ACC112 (cell line): ENCODE results near the gene FBH1.

ENCODE experiments used
- H2AFZ ChIP-seq: fragments of 200-600 bp; sonication (generic); one replicate; pipeline ENCODE4 v1.6.0; 2017; ENCODE audit warnings: antibody characterized with exemption, low read length; ENCODE audit not compliant: unreplicated experiment
- H3K27ac ChIP-seq: fragments of 200-600 bp; sonication (generic); 2 replicates; pipeline ENCODE4 v1.5.1; 2014; ENCODE audit warnings: low read depth, mild to moderate bottlenecking, antibody characterized with exemption, low read length, moderate library complexity
- H3K27me3 ChIP-seq: fragments of 200-600 bp; sonication (generic); 2 replicates; pipeline ENCODE4 v1.6.1; 2014; ENCODE audit warnings: mild to moderate bottlenecking, antibody characterized with exemption, low read length, moderate library complexity, mixed read lengths; ENCODE audit not compliant: insufficient read depth
- H3K36me3 ChIP-seq: fragments of 200-600 bp; sonication (generic); 2 replicates; pipeline ENCODE4 v1.6.1; 2016; ENCODE audit warnings: mild to moderate bottlenecking, antibody characterized with exemption, low read length, moderate library complexity, mixed read lengths; ENCODE audit not compliant: insufficient read depth
- H3K4me1 ChIP-seq: fragments of 200-600 bp; sonication (generic); one replicate; pipeline ENCODE4 v1.6.1; 2016; ENCODE audit warnings: low read length, mixed read lengths; ENCODE audit not compliant: insufficient read depth, unreplicated experiment, control insufficient read depth
- H3K4me3 ChIP-seq: fragments of 200-600 bp; sonication (generic); 2 replicates; pipeline ENCODE4 v1.5.1; 2014; ENCODE audit warnings: mild to moderate bottlenecking, low read depth, low read length
- H3K79me2 ChIP-seq: fragments of 200-600 bp; sonication (generic); one replicate; pipeline ENCODE4 v1.6.0; 2016; ENCODE audit warnings: low read length; ENCODE audit not compliant: control insufficient read depth, unreplicated experiment, insufficient read depth

The FBH1 gene

GRCh38 chr10:5893321-5893720 is 3.3 kb downstream of the FBH1 start:
- no peak overlapping the region for H3K27ac ChIP-seq
- no peaks in the 10 kb centered on the region for H3K27me3 ChIP-seq
- no peak overlapping the region for H3K4me3 ChIP-seq
- H3K36me3 ChIP-seq = peaks cover 36% of the 10 kb centered on the region
- H2AFZ ChIP-seq = no peak overlapping the region
- peaks cover 60% of the 10 kb centered on the region for H3K79me2 ChIP-seq
- H3K4me1 ChIP-seq = peaks cover 7% of the 10 kb centered on the region

GRCh38 chr10:5894403-5894802 is 4.4 kb downstream of the FBH1 start:
- Histone ChIP-seq H3K4me1 (peaks cover 6% of the 10 kb centered on the region), H3K79me2 (peaks cover 60% of the 10 kb centered on the region), H2AFZ (no peak overlapping the region), H3K27ac (no peak overlapping the region), H3K27me3 (no peaks in the 10 kb centered on the region), H3K4me3 (no peak overlapping the region), H3K36me3 (peaks cover 36% of the 10 kb centered on the region)

GRCh38 chr10:5894873-5895272 is 4.8 kb downstream of the FBH1 start:
- H2AFZ ChIP-seq = no peak overlapping the region
- peaks cover 6% of the 10 kb centered on the region for H3K4me1 ChIP-seq
- no peak overlapping the region for H3K4me3 ChIP-seq
- H3K36me3 ChIP-seq = peaks cover 36% of the 10 kb centered on the region
- H3K27ac ChIP-seq = no peak overlapping the region
- peaks cover 61% of the 10 kb centered on the region for H3K79me2 ChIP-seq
- H3K27me3 ChIP-seq = no peaks in the 10 kb centered on the region

DNA sequence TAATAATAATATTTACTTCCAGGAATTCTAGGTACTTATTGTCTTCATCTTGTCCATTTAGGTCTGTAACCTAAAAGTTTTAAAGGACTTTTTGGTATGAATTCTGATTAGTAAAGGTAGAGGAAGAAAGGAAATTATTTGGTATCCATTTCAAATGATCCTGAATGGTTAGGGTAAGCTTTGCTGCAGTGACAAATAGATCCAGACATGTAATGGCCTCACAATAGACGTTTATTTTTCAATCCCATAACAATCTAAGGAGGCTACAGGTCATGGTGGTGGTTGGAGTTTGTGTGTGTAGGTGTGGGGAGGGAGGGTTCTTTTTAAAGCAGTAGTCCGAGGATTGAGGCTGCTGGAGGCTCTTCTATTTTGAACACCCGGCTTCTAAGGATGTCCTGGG is 5.3 kb downstream of the FBH1 start:
- Histone ChIP-seq H3K27me3 (no peaks in the 10 kb centered on the region), H3K36me3 (peaks cover 36% of the 10 kb centered on the region), H3K27ac (no peak overlapping the region), H2AFZ (no peak overlapping the region), H3K79me2 (peaks cover 62% of the 10 kb centered on the region), H3K4me3 (no peak overlapping the region), H3K4me1 (peaks cover 6% of the 10 kb centered on the region)

- Histone ChIP-seq H3K79me2 (peaks cover 59% of the 10 kb centered on the region), H3K4me1 (peaks cover 6% of the 10 kb centered on the region), H3K27ac (no peak overlapping the region), H2AFZ (no peak overlapping the region), H3K36me3 (peaks cover 36% of the 10 kb centered on the region), H3K4me3 (no peak overlapping the region), H3K27me3 (no peaks in the 10 kb centered on the region)
These were observed 5.8 kb downstream of the FBH1 start for GRCh38 chr10:5895804-5896203.

DNA sequence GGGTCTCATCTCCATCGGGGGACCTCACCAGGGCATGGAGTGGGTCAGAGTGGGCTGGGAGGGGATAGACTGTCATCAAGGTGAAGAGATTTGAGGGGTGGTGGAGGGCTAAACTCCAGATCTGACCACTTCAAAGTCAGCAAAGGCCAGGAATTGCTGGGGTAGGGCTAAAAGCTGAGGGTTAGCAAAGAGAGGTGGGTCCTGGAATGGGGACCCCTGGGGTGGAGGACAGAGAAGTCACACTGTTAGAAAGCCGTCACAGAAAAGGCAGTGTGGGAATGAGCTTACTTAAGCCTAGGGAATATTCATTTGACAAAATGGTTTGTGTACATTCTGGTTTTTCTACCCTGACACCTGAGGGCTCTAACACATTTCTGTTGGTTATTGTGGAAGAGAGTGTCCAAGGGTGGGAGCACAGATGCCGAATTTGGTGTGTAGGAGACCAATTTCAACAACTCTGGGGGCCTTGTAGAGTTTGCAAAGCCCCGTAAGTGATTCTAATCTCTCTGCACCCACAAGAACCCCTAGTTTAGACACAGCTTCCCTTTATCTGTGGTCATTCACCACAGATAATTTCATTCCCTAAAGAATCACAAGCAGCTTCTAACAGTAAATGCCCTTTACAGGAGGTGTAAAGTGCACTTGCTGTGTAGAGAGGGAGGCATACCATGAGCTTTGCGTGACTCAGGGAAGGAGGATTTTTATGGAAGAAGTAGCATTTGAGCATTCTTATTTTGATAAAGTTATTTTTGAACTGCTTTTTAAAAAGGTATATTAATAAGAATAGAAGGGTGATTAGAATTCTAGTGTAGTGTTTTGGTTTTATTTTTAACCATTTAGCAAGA is 6.4 kb downstream of the FBH1 start:
- Histone ChIP-seq H3K4me1 (no peaks in the 10 kb centered on the region), H3K36me3 (peaks cover 36% of the 10 kb centered on the region)

GRCh38 chr10:5897053-5897340 is 7.0 kb downstream of the FBH1 start:
- Histone ChIP-seq H3K4me1 (no peaks in the 10 kb centered on the region), H3K36me3 (peaks cover 36% of the 10 kb centered on the region), H2AFZ (no peak overlapping the region), H3K27me3 (no peaks in the 10 kb centered on the region), H3K79me2 (peaks cover 53% of the 10 kb centered on the region), H3K4me3 (no peak overlapping the region), H3K27ac (no peak overlapping the region)

More for the DNA sequence above, 6.4 kb downstream of the FBH1 start:
- peaks cover 53% of the 10 kb centered on the region for H3K79me2 ChIP-seq
- H3K27me3 ChIP-seq = no peaks in the 10 kb centered on the region
- H3K27ac ChIP-seq = no peak overlapping the region
- no peak overlapping the region for H2AFZ ChIP-seq
- H3K4me3 ChIP-seq = no peak overlapping the region

DNA sequence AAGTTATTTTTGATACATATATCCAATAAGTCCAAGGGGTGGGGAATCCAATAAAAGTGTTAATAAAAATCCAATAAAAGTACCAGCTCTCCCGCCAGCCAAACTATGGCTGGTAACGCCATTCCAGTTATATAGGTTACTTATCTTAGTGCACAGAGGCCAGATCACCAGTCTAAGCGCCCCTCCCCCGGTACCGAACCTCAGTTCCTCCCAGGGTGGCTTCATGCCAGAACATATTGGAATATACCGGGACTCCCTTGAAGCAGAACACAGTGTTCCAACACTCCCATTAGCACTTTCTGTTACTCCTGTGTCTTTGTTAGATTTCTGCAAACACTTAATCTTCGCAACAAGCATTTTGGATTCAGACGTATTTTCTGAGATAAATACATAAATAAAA is 7.5 kb downstream of the FBH1 start:
- Histone ChIP-seq H3K79me2 (peaks cover 49% of the 10 kb centered on the region), H3K4me1 (no peaks in the 10 kb centered on the region), H2AFZ (no peak overlapping the region), H3K4me3 (no peak overlapping the region), H3K27me3 (no peaks in the 10 kb centered on the region), H3K36me3 (peaks cover 32% of the 10 kb centered on the region), H3K27ac (no peak overlapping the region)

DNA sequence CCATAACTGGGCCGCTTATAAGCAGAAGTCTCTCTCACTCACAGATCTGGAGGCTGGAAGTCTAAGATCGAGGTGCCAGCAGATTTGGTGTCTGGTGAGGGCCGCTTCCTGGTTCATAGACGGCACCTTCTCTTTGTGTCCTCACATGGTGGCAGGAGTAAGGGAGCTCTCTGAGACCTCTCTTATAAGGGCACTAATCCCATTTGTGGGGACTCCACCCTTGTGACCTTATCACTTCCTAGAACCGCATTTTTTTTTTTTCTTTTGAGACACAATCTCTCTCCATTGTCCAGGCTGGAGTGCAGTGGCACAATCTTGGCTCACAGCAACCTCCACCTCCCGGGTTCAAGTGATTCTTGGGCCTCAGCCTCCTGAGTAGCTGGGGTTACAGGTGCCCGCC is 8.1 kb downstream of the FBH1 start:
- Histone ChIP-seq H2AFZ (no peak overlapping the region), H3K79me2 (peaks cover 42% of the 10 kb centered on the region), H3K27ac (no peak overlapping the region)

GRCh38 chr10:5900247-5900646 is 10.2 kb downstream of the FBH1 start:
- no peaks in the 10 kb centered on the region for H3K27me3 ChIP-seq
- H3K27ac ChIP-seq = no peak overlapping the region
- H3K36me3 ChIP-seq = peaks cover 12% of the 10 kb centered on the region
- H3K4me3 ChIP-seq = no peak overlapping the region
- H3K79me2 ChIP-seq = peaks cover 32% of the 10 kb centered on the region
- no peak overlapping the region for H2AFZ ChIP-seq
- H3K4me1 ChIP-seq = no peaks in the 10 kb centered on the region

More for the DNA sequence above, 8.1 kb downstream of the FBH1 start:
- Histone ChIP-seq H3K27me3 (no peaks in the 10 kb centered on the region), H3K4me3 (no peak overlapping the region), H3K4me1 (no peaks in the 10 kb centered on the region), H3K36me3 (peaks cover 29% of the 10 kb centered on the region)

DNA sequence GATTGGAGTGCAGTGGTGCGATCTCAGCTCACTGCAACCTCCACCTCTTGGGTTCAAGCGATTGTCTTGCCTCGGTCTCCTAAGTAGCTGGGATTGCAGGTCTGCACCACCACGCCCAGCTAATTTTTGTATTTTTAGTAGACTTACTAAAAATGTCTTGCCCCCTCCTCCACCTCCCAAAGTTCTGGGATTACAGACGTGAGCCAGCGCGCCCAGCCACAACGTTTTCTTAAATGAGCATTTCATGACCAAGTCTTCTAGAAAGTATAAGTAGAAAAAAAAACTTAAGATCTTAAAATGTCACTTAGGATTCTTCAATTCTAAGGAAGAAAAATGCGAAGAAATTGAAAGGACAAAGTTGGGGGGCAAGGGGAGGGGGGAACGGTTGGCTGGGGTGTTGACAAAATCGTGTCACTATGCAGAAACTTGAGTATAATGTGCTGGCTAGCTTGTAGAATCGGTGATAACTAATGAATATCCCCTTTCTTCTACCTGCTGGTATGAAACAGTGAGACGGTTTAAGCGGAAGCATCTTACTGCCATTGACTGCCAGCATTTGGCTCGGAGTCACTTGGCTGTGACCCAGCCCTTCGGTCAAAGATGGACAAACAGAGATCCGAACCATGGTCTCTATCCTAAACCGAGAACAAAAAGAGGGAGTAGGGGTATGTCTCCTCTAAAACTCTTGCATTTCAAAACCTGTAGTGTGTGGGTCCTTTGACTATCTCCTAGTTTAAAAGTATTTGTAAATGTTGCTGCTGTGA is 12.7 kb downstream of the FBH1 start:
- Histone ChIP-seq H3K79me2 (peaks cover 33% of the 10 kb centered on the region), H3K36me3 (peaks cover 8% of the 10 kb centered on the region), H3K27me3 (no peaks in the 10 kb centered on the region), H3K4me1 (no peaks in the 10 kb centered on the region), H3K4me3 (no peak overlapping the region), H2AFZ (no peak overlapping the region), H3K27ac (no peak overlapping the region)
